Measurements from ENCODE around the gene SLC6A16. TPM values are rescaled to one million over a fixed set of nuclear protein-coding genes. Genes with fewer than 3 reads are reported as not detected.

Gene SLC6A16
- total RNA-seq, 1 experiment from 2014 or later = 3.2 TPM

GRCh38 chr19:49256691-49257090 is 68.3 kb downstream of the SLC6A16 start:
- TF ChIP-seq CTCF (conservative IDR thresholded peaks at IDR 0.05) = no peak
- Mint-ChIP-seq H3K9me3 (peaks cover 21 to 27% of the 10 kb centered on the region in 2 experiments), H3K36me3 (ENCODE audit: insufficient read depth in 1 of 3, low read depth in 3 of 3) (peaks cover 0 to 2% (median 0%) of the 10 kb centered on the region in 3 experiments; a peak in 1 of 7 replicates), H3K4me1 (peaks cover 0 to 6% of the 10 kb centered on the region in 2 experiments; a peak in 2 of 4 replicates), H3K27ac (no peak overlapping the region), H3K4me3 (no peak overlapping the region), H3K27me3 (ENCODE audit: low read depth) (peaks cover 31% of the 10 kb centered on the region)
- no CpG with 5 or more reads among the region's 3 CpGs for WGBS (ENCODE audit: extremely low coverage, insufficient read length, low lambda C conversion rate)
- H2AFZ ChIP-seq (ENCODE audit: low read length) = no peak overlapping the region
- DNase-seq = no peak
- H4K5ac ChIP-seq (ENCODE audit: insufficient read length, low read depth, low read length) = no peak overlapping the region
- no peaks in the 10 kb centered on the region for H3K79me2 ChIP-seq (ENCODE audit: insufficient read depth, low read length)
- no peak overlapping the region for H2BK15ac ChIP-seq (ENCODE audit: low read depth, low read length)
- H3K27ac ChIP-seq (ENCODE audit: insufficient read length, low read depth, low read length) = no peak overlapping the region
- no peak overlapping the region for H2AK5ac ChIP-seq (ENCODE audit: insufficient read length, low read length)
- H3K23ac ChIP-seq (ENCODE audit: insufficient read length, low read depth, low read length) = no peak overlapping the region
- no peak overlapping the region for H3K56ac ChIP-seq (ENCODE audit: insufficient read length, low read depth, low read length)
- H3K4me1 ChIP-seq (ENCODE audit: insufficient read depth, low read length) = no peaks in the 10 kb centered on the region
- H3K14ac ChIP-seq (ENCODE audit: insufficient read depth, low read length) = no peak overlapping the region
- no peak overlapping the region for H2BK120ac ChIP-seq (ENCODE audit: low read depth, low read length, poor library complexity, severe bottlenecking)
- no peaks in the 10 kb centered on the region for H3K27me3 ChIP-seq (ENCODE audit: insufficient read depth, low read length)
- H2BK12ac ChIP-seq (ENCODE audit: insufficient read length, low read depth, low read length) = no peak overlapping the region
- H3K23me2 ChIP-seq (ENCODE audit: insufficient read length, low read depth, low read length, poor library complexity, severe bottlenecking) = no peaks in the 10 kb centered on the region
- H2BK20ac ChIP-seq (ENCODE audit: low read depth, low read length, poor library complexity, severe bottlenecking) = no peak overlapping the region
- H3K4me2 ChIP-seq (ENCODE audit: insufficient read depth, insufficient read length, low read length) = no peak overlapping the region
- H4K91ac ChIP-seq (ENCODE audit: insufficient read length, low read depth, low read length) = no peak overlapping the region
- H4K8ac ChIP-seq (replicated peaks; ENCODE audit: insufficient read length, low read depth, low read length) = no peak overlapping the region
- no peak overlapping the region for H3K9ac ChIP-seq (ENCODE audit: extremely low read depth, insufficient read length, low read length)
- no peaks in the 10 kb centered on the region for H3K79me1 ChIP-seq (ENCODE audit: insufficient read depth, low read depth, low read length, poor library complexity, severe bottlenecking)
- H3K4ac ChIP-seq (ENCODE audit: low read depth, low read length) = no peak overlapping the region
- no peak overlapping the region for H2BK5ac ChIP-seq (ENCODE audit: insufficient read length, low read length)
- no peak overlapping the region for H3T11ph ChIP-seq (ENCODE audit: low read length)
- no peaks in the 10 kb centered on the region for H4K20me1 ChIP-seq (ENCODE audit: control insufficient read depth, insufficient read depth, insufficient read length)
- no peaks in the 10 kb centered on the region for H3K9me3 ChIP-seq (ENCODE audit: control insufficient read depth, low read depth, low read length)
- no peak overlapping the region for H3K18ac ChIP-seq (ENCODE audit: insufficient read length, low read depth, low read length)
